H1 (cell line): ENCODE measurements around the gene RHOBTB1. TPM values are rescaled to one million over a fixed set of nuclear protein-coding genes. Genes with fewer than 3 reads are reported as not detected.

Experiments
- CTCF ChIA-PET: fragments of 300-600 bp; sonication (Branson Sonifier 250); formaldehyde crosslinking; loops from one replicate; lab custom pipeline; 2021; ENCODE audit not compliant: partially characterized antibody; lab: Charles Lee
- POLR2A ChIA-PET: fragments of 300-600 bp; sonication (Branson Sonifier 250); formaldehyde crosslinking; loops from one replicate; lab custom pipeline; 2021; ENCODE audit warnings: inconsistent platforms; ENCODE audit not compliant: partially characterized antibody; lab: Charles Lee
- DNase-seq, 2 experiments: peaks; one replicate each; pipeline versions ENCODE4 v3.0.0 to v3.0.0-alpha.2; 2010 to 2022; ENCODE audit warnings: low spot score in 2 of 2, low read depth in 1 of 2, mixed read lengths in 1 of 2
- FAIRE-seq: peaks from 2 replicates; lab custom pipeline; 2011; peaks lifted over from hg19 to GRCh38; lab: Jason Lieb, UNC
- H2AFZ ChIP-seq: 2 replicates; pipeline ENCODE4 v1.8.1; 2012; ENCODE audit warnings: low read length, inconsistent platforms
- H2AK5ac ChIP-seq: 2 replicates; pipeline ENCODE4 v1.6.1; 2013; ENCODE audit warnings: low read depth, low read length
- H2BK120ac ChIP-seq: replicated peaks from 2 replicates; pipeline ENCODE3; 2013; ENCODE audit warnings: low read depth, low read length, inconsistent platforms
- H2BK12ac ChIP-seq: 2 replicates; pipeline ENCODE4 v1.6.1; 2013; ENCODE audit warnings: low read depth, low read length
- H2BK15ac ChIP-seq: 2 replicates; pipeline ENCODE4 v1.6.1; 2013; ENCODE audit warnings: low read length
- H2BK20ac ChIP-seq: 2 replicates; pipeline ENCODE4 v1.6.1; 2013; ENCODE audit warnings: low read length
- H2BK5ac ChIP-seq: 2 replicates; pipeline ENCODE4 v1.6.1; 2013; ENCODE audit warnings: low read depth, low read length
- H3K14ac ChIP-seq: 2 replicates; pipeline ENCODE4 v1.6.1; 2013; ENCODE audit warnings: inconsistent platforms; ENCODE audit not compliant: insufficient read length
- H3K18ac ChIP-seq: 2 replicates; pipeline ENCODE4 v1.6.1; 2013; ENCODE audit warnings: low read length; ENCODE audit errors: extremely low read depth
- H3K23ac ChIP-seq: 2 replicates; pipeline ENCODE4 v1.6.1; 2013; ENCODE audit warnings: inconsistent platforms; ENCODE audit not compliant: insufficient read length
- H3K23me2 ChIP-seq: 2 replicates; pipeline ENCODE4 v1.6.1; 2013; ENCODE audit warnings: low read depth, low read length
- H3K27ac ChIP-seq: 2 replicates; pipeline ENCODE4 v1.6.1; 2011; ENCODE audit warnings: low read depth, low read length, inconsistent platforms
- H3K27me3 ChIP-seq, 4 experiments: replicated peaks in 1 of 4; 1 replicate in 1 of 4; 2 replicates in 3 of 4; pipeline versions ENCODE4 v1.6.1 to v1.8.1; 2011 to 2013; ENCODE audit warnings: low read length in 3 of 4, mild to moderate bottlenecking in 3 of 4, inconsistent platforms in 2 of 4, mixed read lengths in 2 of 4, moderate library complexity in 1 of 4; ENCODE audit not compliant: control insufficient read depth in 3 of 4, insufficient read depth in 3 of 4; ENCODE audit errors: extremely low read depth in 1 of 4
- H3K36me3 ChIP-seq, 4 experiments: 2 replicates each; pipeline versions ENCODE4 v1.6.1 to v1.8.1; 2011 to 2013; ENCODE audit warnings: mild to moderate bottlenecking in 4 of 4, low read length in 3 of 4, moderate library complexity in 2 of 4, control low read depth in 1 of 4, inconsistent platforms in 1 of 4; ENCODE audit not compliant: insufficient read depth in 4 of 4, control insufficient read depth in 2 of 4
- H3K4ac ChIP-seq: replicated peaks from 2 replicates; pipeline ENCODE3; 2013; ENCODE audit warnings: low read length, low read depth, mixed read lengths, inconsistent platforms; ENCODE audit not compliant: insufficient read length
- H3K4me1 ChIP-seq, 4 experiments: replicated peaks in 1 of 4; 1 replicate in 1 of 4; 2 replicates in 3 of 4; pipeline versions ENCODE4 v1.6.1 to v1.8.1; 2011 to 2013; ENCODE audit warnings: low read length in 3 of 4, inconsistent platforms in 2 of 4, mixed read lengths in 1 of 4; ENCODE audit not compliant: insufficient read depth in 4 of 4, control insufficient read depth in 3 of 4
- H3K4me2 ChIP-seq, 2 experiments: 2 replicates each; pipeline versions ENCODE4 v1.6.1 to v1.8.1; 2011 to 2013; ENCODE audit warnings: low read depth in 2 of 2, low read length in 2 of 2, control low read depth in 1 of 2, inconsistent platforms in 1 of 2, mild to moderate bottlenecking in 1 of 2; ENCODE audit not compliant: insufficient read depth in 1 of 2
- H3K4me3 ChIP-seq, 4 experiments: fragments of 200-600, 300-600 bp in 1 of 4; sonication (generic), shearing (Covaris generic), sonication (Bioruptor Twin) in 1 of 4; 2 replicates each; pipeline versions ENCODE4 v1.5.1 to v1.8.1; 2011 to 2016; ENCODE audit warnings: low read length in 4 of 4, low read depth in 3 of 4, control low read depth in 2 of 4, inconsistent platforms in 2 of 4, mild to moderate bottlenecking in 2 of 4, mixed read lengths in 1 of 4, moderate library complexity in 1 of 4; ENCODE audit not compliant: insufficient read depth in 2 of 4; ENCODE audit errors: extremely low read depth in 1 of 4
- H3K56ac ChIP-seq: replicated peaks from 2 replicates; pipeline ENCODE3; 2013; ENCODE audit warnings: low read depth, mild to moderate bottlenecking, mixed read lengths, low read length, inconsistent platforms; ENCODE audit not compliant: insufficient read length
- H3K79me1 ChIP-seq: 2 replicates; pipeline ENCODE4 v1.6.1; 2013; ENCODE audit warnings: low read depth, low read length, control low read depth
- H3K79me2 ChIP-seq, 2 experiments: 2 replicates each; pipeline versions ENCODE4 v1.6.1 to v1.8.1; 2012 to 2013; ENCODE audit warnings: low read length in 2 of 2, mild to moderate bottlenecking in 2 of 2, inconsistent platforms in 1 of 2; ENCODE audit not compliant: insufficient read depth in 2 of 2, control insufficient read depth in 1 of 2
- H3K9ac ChIP-seq, 4 experiments: replicated peaks in 1 of 4; 1 replicate in 1 of 4; 2 replicates in 3 of 4; pipeline versions ENCODE4 v1.6.1 to v1.8.1; 2011 to 2013; ENCODE audit warnings: low read depth in 3 of 4, low read length in 3 of 4, control low read depth in 2 of 4, mild to moderate bottlenecking in 2 of 4, moderate library complexity in 2 of 4, inconsistent platforms in 1 of 4; ENCODE audit errors: extremely low read depth in 1 of 4
- H3K9me3 ChIP-seq, 2 experiments: 2 replicates each; pipeline versions ENCODE4 v1.6.1 to v1.8.1; 2012 to 2013; ENCODE audit warnings: mild to moderate bottlenecking in 2 of 2, moderate library complexity in 2 of 2, control low read depth in 1 of 2, inconsistent platforms in 1 of 2, low read depth in 1 of 2, low read length in 1 of 2, mixed read lengths in 1 of 2; ENCODE audit not compliant: insufficient read depth in 2 of 2
- H4K20me1 ChIP-seq, 2 experiments: replicated peaks in 1 of 2; 2 replicates each; pipeline versions ENCODE3 to v1.8.1; 2011 to 2013; ENCODE audit warnings: inconsistent platforms in 2 of 2, low read length in 2 of 2, mild to moderate bottlenecking in 1 of 2; ENCODE audit not compliant: insufficient read depth in 2 of 2, control insufficient read depth in 1 of 2
- H4K5ac ChIP-seq: 2 replicates; pipeline ENCODE4 v1.6.1; 2013; ENCODE audit warnings: low read length, low read depth, mixed read lengths, inconsistent platforms; ENCODE audit not compliant: insufficient read length
- H4K8ac ChIP-seq: 2 replicates; pipeline ENCODE4 v1.8.0; 2013; ENCODE audit warnings: mild to moderate bottlenecking, moderate library complexity, low read length, inconsistent platforms; ENCODE audit not compliant: insufficient read depth; ENCODE audit errors: extremely low read depth
- H4K91ac ChIP-seq: replicated peaks from 2 replicates; pipeline ENCODE3; 2013; ENCODE audit warnings: low read length, mixed read lengths, inconsistent platforms; ENCODE audit not compliant: insufficient read length
- BRCA1 ChIP-seq: IDR thresholded peaks from 2 replicates; pipeline ENCODE4 v1.6.1; 2012; ENCODE audit warnings: low read depth, low read length, improper control_type of control experiment
- EP300 ChIP-seq, 2 experiments: IDR thresholded peaks; 1 replicate in 1 of 2; 2 replicates in 1 of 2; pipeline ENCODE4 v1.6.1; 2011 to 2012; ENCODE audit warnings: low read depth in 2 of 2, low read length in 2 of 2, mild to moderate bottlenecking in 2 of 2, borderline replicate concordance in 1 of 2, inconsistent platforms in 1 of 2, moderate library complexity in 1 of 2
- EZH2 ChIP-seq: fragments of 200-600 bp; sonication (generic); IDR thresholded peaks from 2 replicates; pipeline ENCODE4 v1.7.1; 2012; ENCODE audit warnings: low read depth, mild to moderate bottlenecking, moderate library complexity, low read length, inconsistent platforms; ENCODE audit not compliant: severe bottlenecking
- KDM1A ChIP-seq: fragments of 200-600, 300-600 bp; sonication (generic); IDR thresholded peaks from 2 replicates; pipeline ENCODE4 v1.7.1; 2016; ENCODE audit warnings: mild to moderate bottlenecking, low read length, borderline replicate concordance
- NANOG ChIP-seq: IDR thresholded peaks from 2 replicates; pipeline ENCODE4 v1.6.1; 2011; ENCODE audit warnings: low read length, low read depth, mild to moderate bottlenecking, inconsistent platforms; ENCODE audit not compliant: insufficient read depth, poor library complexity, severe bottlenecking
- NRF1 ChIP-seq: IDR thresholded peaks from 2 replicates; pipeline ENCODE4 v1.6.1; 2011; ENCODE audit warnings: mild to moderate bottlenecking, low read depth, low read length, improper control_type of control experiment
- POLR2A ChIP-seq, 2 experiments: IDR thresholded peaks; 1 replicate in 1 of 2; 2 replicates in 1 of 2; pipeline ENCODE4 v1.6.1; 2011; ENCODE audit warnings: low read depth in 2 of 2, low read length in 2 of 2, mild to moderate bottlenecking in 2 of 2; ENCODE audit errors: control extremely low read depth in 1 of 2
- POLR2AphosphoS5 ChIP-seq: IDR thresholded peaks from 2 replicates; pipeline ENCODE4 v1.6.1; 2011; ENCODE audit warnings: low read depth, low read length
- RBBP5 ChIP-seq: IDR thresholded peaks from 2 replicates; pipeline ENCODE4 v1.7.1; 2012; ENCODE audit warnings: low read depth, mild to moderate bottlenecking, inconsistent platforms, low read length, moderate library complexity, borderline replicate concordance
- RNF2 ChIP-seq: fragments of 200-900, 300-1000 bp; sonication (generic); IDR thresholded peaks from 2 replicates; pipeline ENCODE4 v1.7.1; 2016; ENCODE audit warnings: borderline replicate concordance, low read depth, mild to moderate bottlenecking, antibody characterized with exemption, low read length; ENCODE audit not compliant: poor library complexity, severe bottlenecking; ENCODE audit errors: missing control alignments
- SAP30 ChIP-seq: fragments of 300-600 bp; sonication (generic); IDR thresholded peaks from 2 replicates; pipeline ENCODE4 v1.7.1; 2012; ENCODE audit warnings: low read length, moderate library complexity, mild to moderate bottlenecking, inconsistent platforms; ENCODE audit not compliant: insufficient read depth, insufficient replicate concordance
- SIRT6 ChIP-seq: IDR thresholded peaks from one replicate; pipeline ENCODE4 v1.7.1; 2012; ENCODE audit warnings: low read length, inconsistent platforms
- WGBS, 2 experiments: shearing (Covaris generic) in 1 of 2; methylation state at CpG; one replicate each; pipeline versions ENCODE4 v1.1.6 to v1.1.7; 2013 to 2015; ENCODE audit warnings: low lambda C conversion rate in 2 of 2, mixed read lengths in 2 of 2, inconsistent platforms in 1 of 2, low coverage in 1 of 2, missing lambda C conversion rate in 1 of 2; ENCODE audit not compliant: insufficient replicate concordance in 2 of 2, insufficient coverage in 1 of 2, insufficient read length in 1 of 2; ENCODE audit errors: extremely low coverage in 1 of 2, missing lambda C conversion rate in 1 of 2; 5-methylcytosine and 5-hydroxymethylcytosine counted together
- polyA plus RNA-seq, 7 experiments: library from polyadenylated mRNA; depleted of rRNA in 3 of 7; stranded (reverse) in 5 of 7; unstranded in 2 of 7; fragments of >200 nt in 5 of 7; fragments of 200-250 nt in 2 of 7; gene quantifications; 1 replicate in 5 of 7; 2 replicates in 1 of 7; 4 replicates in 1 of 7; pipeline versions ENCODE4 v1.2.1 to v1.2.3, GENCODE V29; 2011 to 2013; ENCODE audit warnings: missing spikeins in 2 of 7, mixed read lengths in 2 of 7
- total RNA-seq: library from RNA; stranded (reverse); fragmentation: NEBNext Ultra II Directional; extraction: Animal tissue kit (Norgen Biotek cat#: 25700); gene quantifications from 2 replicates; pipeline ENCODE4 v1.2.1, GENCODE V29; 2021
- TF ChIP-seq, protein P1 (sequence below): IDR thresholded peaks from 2 replicates; pipeline ENCODE4 v1.6.1; 2012; ENCODE audit warnings: inconsistent platforms

Gene RHOBTB1
- total and polyA plus RNA-seq, 2 of the 8 experiments (the other 6 are each of a cell fraction or from before 2014, with no cell fraction given), result 6.1 to 7.4 TPM

- no peak overlapping the region for H2BK20ac ChIP-seq
- H3K9me3 ChIP-seq, result no peaks in the 10 kb centered on the region
- H3K79me2 ChIP-seq, result no peaks in the 10 kb centered on the region
- no peak overlapping the region for H3K23ac ChIP-seq
- DNase-seq, result no peak
- no peak overlapping the region for H3K14ac ChIP-seq
- WGBS, 2 experiments, result 93% methylated on average over 3 of the region's 3 CpGs; no CpG with 5 or more reads in 1 of the 2 experiments
- H2AFZ ChIP-seq, result no peak overlapping the region
- no peak overlapping the region for H3K27ac ChIP-seq
- no peaks in the 10 kb centered on the region for H3K36me3 ChIP-seq
- no peaks in the 10 kb centered on the region for H3K4me1 ChIP-seq
- ChIA-PET CTCF (interaction anchor here (1.0 kb wide), 1 partner anchor 10 kb away, joined by 3 read pairs; no protein-coding TSS in a partner anchor), POLR2A (no interaction called here)
- FAIRE-seq, result no peak
- H2BK15ac ChIP-seq, result no peak overlapping the region
- no peak overlapping the region for H3K4me2 ChIP-seq
- no peak overlapping the region for H3K4ac ChIP-seq
- H3K27me3 ChIP-seq, result peaks cover 0 to 1% (median 0%) of the 10 kb centered on the region in 4 experiments; a peak in 1 of 7 replicates
- no peaks in the 10 kb centered on the region for H4K20me1 ChIP-seq
- no peak overlapping the region for H4K8ac ChIP-seq
- H3K56ac ChIP-seq, result no peak overlapping the region
- no peak overlapping the region for H2BK120ac ChIP-seq
- H4K91ac ChIP-seq, result no peak overlapping the region
- no peak overlapping the region for H2BK5ac ChIP-seq
- H3K18ac ChIP-seq, result no peak overlapping the region
- H3K4me3 ChIP-seq, result no peak overlapping the region
- H3K79me1 ChIP-seq, result no peaks in the 10 kb centered on the region
- no peak overlapping the region for H4K5ac ChIP-seq
- no peak overlapping the region for H2BK12ac ChIP-seq
- H3K9ac ChIP-seq, result no peak overlapping the region
- no peak overlapping the region for H2AK5ac ChIP-seq
- no peaks in the 10 kb centered on the region for H3K23me2 ChIP-seq
- TF ChIP-seq POLR2A (IDR thresholded peaks at IDR 0.05; ENCODE audit: control extremely low read depth in 1 of 2, low read depth in 2 of 2, low read length in 2 of 2) (no peak), POLR2AphosphoS5 (no peak), EP300 (IDR thresholded peaks at IDR 0.05; ENCODE audit: borderline replicate concordance in 1 of 2, low read depth in 2 of 2, low read length in 2 of 2) (no peak), KDM1A (no peak), EZH2 (no peak), SIRT6 (no peak), BRCA1 (no peak), RBBP5 (no peak), NANOG (no peak), NRF1 (no peak), SAP30 (no peak), RNF2 (no peak)
- TF ChIP-seq, protein P1, sequence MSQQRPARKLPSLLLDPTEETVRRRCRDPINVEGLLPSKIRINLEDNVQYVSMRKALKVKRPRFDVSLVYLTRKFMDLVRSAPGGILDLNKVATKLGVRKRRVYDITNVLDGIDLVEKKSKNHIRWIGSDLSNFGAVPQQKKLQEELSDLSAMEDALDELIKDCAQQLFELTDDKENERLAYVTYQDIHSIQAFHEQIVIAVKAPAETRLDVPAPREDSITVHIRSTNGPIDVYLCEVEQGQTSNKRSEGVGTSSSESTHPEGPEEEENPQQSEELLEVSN, result no peak
Observed at GRCh38 chr10:60893231-60893630, 50.8 kb downstream of the RHOBTB1 start.
